ENCODE data around the gene CLDN20.
A peak's percentile ranks its signal among the peaks of the same experiment; 100 is the strongest.

The CLDN20 gene

GRCh38 chr6:155269765-155270164 is 6.0 kb downstream of the CLDN20 start:
- no peak for DNase-seq (ENCODE audit: low read depth, low spot score)

GRCh38 chr6:155270561-155271091 is 6.8 kb downstream of the CLDN20 start:
- no peak for DNase-seq (ENCODE audit: low read depth, low spot score)

GRCh38 chr6:155271145-155271544 is 7.3 kb downstream of the CLDN20 start:
- no peak for DNase-seq (ENCODE audit: low read depth, low spot score)

- DNase-seq (ENCODE audit: low read depth, low spot score) = no peak
These were observed 8.8 kb downstream of the CLDN20 start for GRCh38 chr6:155272353-155273232.

GRCh38 chr6:155273431-155273830 is 9.6 kb downstream of the CLDN20 start:
- peak; percentile 67 for DNase-seq (ENCODE audit: low read depth, low spot score)

GRCh38 chr6:155274106-155274505 is 10.3 kb downstream of the CLDN20 start:
- DNase-seq (ENCODE audit: low read depth, low spot score) = no peak

GRCh38 chr6:155274533-155274932 is 10.7 kb downstream of the CLDN20 start:
- no peak for DNase-seq (ENCODE audit: low read depth, low spot score)

- DNase-seq (ENCODE audit: low read depth, low spot score) = no peak
These were observed 12.1 kb downstream of the CLDN20 start for GRCh38 chr6:155275808-155276480.

GRCh38 chr6:155276638-155277037 is 12.8 kb downstream of the CLDN20 start:
- DNase-seq (ENCODE audit: low read depth, low spot score) = no peak

- DNase-seq (ENCODE audit: low read depth, low spot score) = no peak
These were observed 14.7 kb downstream of the CLDN20 start for GRCh38 chr6:155278319-155279049.

- no peak for DNase-seq (ENCODE audit: low read depth, low spot score)
These were observed 21.0 kb downstream of the CLDN20 start for GRCh38 chr6:155284775-155285174.

- DNase-seq (ENCODE audit: low read depth, low spot score) = no peak
These were observed 23.9 kb downstream of the CLDN20 start for GRCh38 chr6:155287762-155288161.

- no peak for DNase-seq (ENCODE audit: low read depth, low spot score)
These were observed 26.7 kb downstream of the CLDN20 start for GRCh38 chr6:155290491-155290890.

GRCh38 chr6:155291291-155291690 is 27.5 kb downstream of the CLDN20 start:
- no peak for DNase-seq (ENCODE audit: low read depth, low spot score)

- DNase-seq (ENCODE audit: low read depth, low spot score) = no peak
These were observed 28.9 kb downstream of the CLDN20 start for GRCh38 chr6:155292711-155293110.

- DNase-seq (ENCODE audit: low read depth, low spot score) = no peak
These were observed 33.9 kb downstream of the CLDN20 start for GRCh38 chr6:155297669-155298068.

- DNase-seq (ENCODE audit: low read depth, low spot score) = no peak
These were observed 38.1 kb downstream of the CLDN20 start for GRCh38 chr6:155301867-155302266.

- no peak for DNase-seq (ENCODE audit: low read depth, low spot score)
These were observed 39.6 kb downstream of the CLDN20 start for GRCh38 chr6:155303361-155303870.

- no peak for DNase-seq (ENCODE audit: low read depth, low spot score)
These were observed 43.1 kb downstream of the CLDN20 start for GRCh38 chr6:155306958-155307357.

GRCh38 chr6:155309150-155309549 is 45.3 kb downstream of the CLDN20 start:
- no peak for DNase-seq (ENCODE audit: low read depth, low spot score)

GRCh38 chr6:155310596-155310995 is 46.8 kb downstream of the CLDN20 start:
- no peak for DNase-seq (ENCODE audit: low read depth, low spot score)

- DNase-seq (ENCODE audit: low read depth, low spot score) = no peak
These were observed 47.3 kb downstream of the CLDN20 start for GRCh38 chr6:155311086-155311485.
